Lower leg skin (tissue), 4 donors: ENCODE data around the gene ARMC2. TPM values are rescaled to one million over a fixed set of nuclear protein-coding genes. Genes with fewer than 3 reads are reported as not detected.

Source experiments
- DNase-seq, 2 donors: peaks; one replicate each; pipeline ENCODE4 v3.0.0-alpha.2; 2019; ENCODE audit warnings: low spot score in 2 of 2
- H3K4me3 ChIP-seq: fragments of 200-600 bp; sonication (generic); 2 replicates; pipeline ENCODE4 v1.5.1; 2017; ENCODE audit warnings: mild to moderate bottlenecking, low read depth; ENCODE audit not compliant: poor library complexity, severe bottlenecking
- POLR2A ChIP-seq, 2 donors: fragments of 450-650 bp; IDR thresholded peaks; one replicate each; pipeline ENCODE4 v1.6.1; 2016 to 2017; ENCODE audit warnings: antibody characterized with exemption in 2 of 2, mild to moderate bottlenecking in 1 of 2, moderate library complexity in 1 of 2
- WGBS, 2 donors: methylation state at CpG; one replicate each; pipeline ENCODE4 v1.1.5; 2018; 5-methylcytosine and 5-hydroxymethylcytosine counted together
- intact Hi-C: fragments of 100-400 bp; cut with DNase I; formaldehyde crosslinking; loops from one replicate; pipeline ENCODE4 v1.15.0; 2023; ENCODE audit warnings: low total_unique reads
- total RNA-seq, 4 donors: library from RNA; depleted of rRNA; stranded (reverse); fragments of >200 nt; gene quantifications; one replicate each; pipeline ENCODE4 v1.1.0, GENCODE V29; 2016
- TF ChIP-seq, protein P1 (sequence below), 3 donors: fragments of 450-650 bp; IDR thresholded peaks; one replicate each; pipeline ENCODE4 v1.5.1; 2016; ENCODE audit warnings: antibody characterized with exemption in 3 of 3, mild to moderate bottlenecking in 3 of 3, moderate library complexity in 2 of 3

ARMC2 gene
- total RNA-seq, 4 donors from 2014 or later = 0.34 to 2.0 (median 1.2) TPM

DNA sequence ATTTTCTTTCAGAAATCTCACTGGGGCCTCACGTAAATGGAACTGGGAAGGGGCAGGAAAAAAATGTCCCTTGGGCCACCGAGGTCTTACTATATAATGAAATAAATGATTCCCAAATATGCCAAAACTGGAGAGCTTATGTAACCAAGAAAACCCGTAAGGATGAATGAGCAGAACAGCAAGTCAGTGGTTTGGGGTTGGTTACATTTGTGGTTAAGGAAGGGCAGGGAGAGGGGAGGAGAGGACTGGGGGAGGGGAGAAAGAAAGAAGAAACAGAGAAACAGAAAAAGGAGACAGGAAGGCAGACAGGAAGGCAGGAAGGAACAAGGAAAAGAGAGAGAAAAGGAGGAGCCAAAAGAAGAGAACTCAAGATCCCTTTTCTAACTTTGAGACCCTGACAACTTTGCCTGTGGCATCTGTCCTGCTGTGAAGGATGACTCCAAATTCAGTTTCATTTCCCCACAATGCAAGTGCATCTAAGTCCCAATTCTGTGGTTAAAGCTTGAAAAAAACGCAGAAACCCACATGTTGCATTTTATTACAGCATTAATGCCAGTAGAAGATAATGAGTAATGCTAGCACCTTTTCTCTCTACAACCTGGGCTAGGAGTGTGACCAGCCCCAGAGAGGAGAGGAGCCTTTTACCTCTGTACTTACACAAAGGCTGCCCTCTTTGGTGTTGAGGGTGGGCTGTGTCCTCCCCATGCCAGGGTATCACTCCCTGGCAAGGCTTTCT is 10.8 kb upstream of the ARMC2 start:
- no peak for TF ChIP-seq POLR2A (IDR thresholded peaks at IDR 0.05)
- TF ChIP-seq, protein P1, sequence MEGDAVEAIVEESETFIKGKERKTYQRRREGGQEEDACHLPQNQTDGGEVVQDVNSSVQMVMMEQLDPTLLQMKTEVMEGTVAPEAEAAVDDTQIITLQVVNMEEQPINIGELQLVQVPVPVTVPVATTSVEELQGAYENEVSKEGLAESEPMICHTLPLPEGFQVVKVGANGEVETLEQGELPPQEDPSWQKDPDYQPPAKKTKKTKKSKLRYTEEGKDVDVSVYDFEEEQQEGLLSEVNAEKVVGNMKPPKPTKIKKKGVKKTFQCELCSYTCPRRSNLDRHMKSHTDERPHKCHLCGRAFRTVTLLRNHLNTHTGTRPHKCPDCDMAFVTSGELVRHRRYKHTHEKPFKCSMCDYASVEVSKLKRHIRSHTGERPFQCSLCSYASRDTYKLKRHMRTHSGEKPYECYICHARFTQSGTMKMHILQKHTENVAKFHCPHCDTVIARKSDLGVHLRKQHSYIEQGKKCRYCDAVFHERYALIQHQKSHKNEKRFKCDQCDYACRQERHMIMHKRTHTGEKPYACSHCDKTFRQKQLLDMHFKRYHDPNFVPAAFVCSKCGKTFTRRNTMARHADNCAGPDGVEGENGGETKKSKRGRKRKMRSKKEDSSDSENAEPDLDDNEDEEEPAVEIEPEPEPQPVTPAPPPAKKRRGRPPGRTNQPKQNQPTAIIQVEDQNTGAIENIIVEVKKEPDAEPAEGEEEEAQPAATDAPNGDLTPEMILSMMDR (IDR thresholded peaks at IDR 0.05) = no peak
- intact Hi-C loops = loop anchor here (5.0 kb wide), 1 partner anchor 295 kb away; no protein-coding TSS in a partner anchor
- DNase-seq = no peak
- H3K4me3 ChIP-seq = no peak overlapping the region
- WGBS, 2 donors = 64 to 68% methylated on average over 4 of the region's 4 CpGs

DNA sequence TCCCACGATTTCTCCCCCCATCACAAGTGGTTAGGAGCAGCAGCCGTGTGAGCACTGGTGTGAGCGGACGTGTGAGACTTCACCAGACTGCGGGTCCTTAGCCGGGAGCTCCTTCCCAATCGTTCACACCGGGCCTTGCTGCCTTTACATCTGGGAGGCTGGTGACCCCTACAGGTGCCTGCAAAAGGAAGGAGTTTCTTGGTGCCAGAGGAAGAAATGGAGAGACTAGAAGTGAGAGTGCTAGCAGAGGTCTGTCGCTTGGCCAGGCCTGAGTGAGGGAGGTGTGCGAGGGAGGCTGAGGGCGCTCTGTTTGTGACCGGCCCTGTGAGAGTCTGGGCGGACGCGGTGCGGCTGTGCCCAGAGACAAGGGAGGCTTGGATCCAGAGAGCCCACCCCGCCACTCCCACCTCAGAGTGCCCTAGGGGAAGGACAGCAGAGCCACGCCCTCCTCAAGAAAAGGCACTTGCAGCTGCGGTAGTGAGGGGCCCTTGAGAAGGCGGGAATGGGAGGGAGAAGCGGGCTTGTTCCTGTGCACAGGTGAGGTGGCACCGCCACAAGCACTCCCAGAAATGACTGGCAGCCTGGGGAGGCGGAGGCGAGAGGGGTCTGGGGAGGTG is 10.0 kb upstream of the ARMC2 start:
- DNase-seq = no peak
- TF ChIP-seq POLR2A (IDR thresholded peaks at IDR 0.05) = no peak
- TF ChIP-seq, protein P1 (IDR thresholded peaks at IDR 0.05) = no peak
- H3K4me3 ChIP-seq = no peak overlapping the region
- WGBS, 2 donors = 62 to 63% methylated on average over 20 to 24 of the region's 24 CpGs
- intact Hi-C loops = loop anchor here (5.0 kb wide), 1 partner anchor 296 kb away; no protein-coding TSS in a partner anchor

DNA sequence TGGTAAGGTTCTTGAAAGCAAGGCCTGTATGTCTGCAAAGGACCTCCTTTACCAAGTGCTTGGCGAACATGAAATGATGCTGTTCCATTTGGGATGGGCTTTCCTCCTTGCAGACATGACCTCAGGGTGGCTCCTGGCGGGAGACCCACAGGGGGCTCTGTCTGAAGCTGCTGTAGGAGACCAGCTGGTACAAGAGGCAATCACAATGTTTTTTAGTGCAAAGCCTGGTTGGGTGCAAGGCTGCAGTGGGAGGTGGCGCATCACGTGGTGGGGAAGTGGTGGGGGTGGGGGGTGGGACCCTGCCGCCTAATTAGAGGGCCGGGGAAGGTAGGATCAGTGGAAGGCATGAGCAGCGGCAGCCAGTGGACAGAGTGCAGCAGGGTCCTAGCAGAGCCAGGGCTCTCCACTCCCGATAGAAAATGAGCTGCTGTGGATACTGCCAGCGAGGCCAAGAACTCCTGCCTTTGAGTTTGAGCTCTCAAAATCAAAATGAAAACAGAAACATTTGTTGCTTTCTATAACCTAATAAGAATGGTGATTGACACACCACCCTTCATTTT is 9.1 kb upstream of the ARMC2 start:
- no peak for DNase-seq
- no peak overlapping the region for H3K4me3 ChIP-seq
- intact Hi-C loops = loop anchor here (5.0 kb wide), 1 partner anchor 297 kb away; no protein-coding TSS in a partner anchor
- 63 to 73% methylated on average over 9 of the region's 9 CpGs for WGBS, 2 donors
- TF ChIP-seq POLR2A (IDR thresholded peaks at IDR 0.05) = no peak
- TF ChIP-seq, protein P1 (IDR thresholded peaks at IDR 0.05) = no peak

GRCh38 chr6:108840919-108841318 is 7.3 kb upstream of the ARMC2 start:
- H3K4me3 ChIP-seq = no peak overlapping the region
- intact Hi-C loops = no loop called here
- TF ChIP-seq, protein P1 (IDR thresholded peaks at IDR 0.05) = no peak
- TF ChIP-seq POLR2A (IDR thresholded peaks at IDR 0.05) = no peak
- 85 to 88% methylated on average over 4 of the region's 4 CpGs for WGBS, 2 donors
- no peak for DNase-seq

DNA sequence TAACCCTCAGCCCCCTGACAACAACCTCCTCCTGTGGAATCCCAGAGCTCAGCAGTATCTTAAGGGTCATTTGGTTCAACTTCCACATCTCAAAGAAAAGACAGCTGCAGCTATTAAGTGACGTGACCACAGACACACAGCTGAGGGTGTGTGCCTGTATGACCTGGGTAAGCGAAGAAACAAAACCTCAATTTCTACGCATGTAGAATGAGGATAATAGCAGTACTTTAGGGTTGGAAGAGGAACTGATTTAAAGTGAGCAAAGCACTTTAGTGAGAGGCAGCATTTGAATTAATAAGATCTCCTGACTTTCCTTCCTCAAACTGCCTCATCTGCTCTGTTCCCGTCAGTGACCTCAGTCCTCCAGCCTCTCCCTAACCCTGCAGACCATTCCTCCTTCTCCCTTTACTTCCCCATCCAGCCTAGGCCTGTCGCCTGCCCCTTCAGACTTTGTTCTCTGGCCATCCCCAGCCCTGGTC is 6.8 kb upstream of the ARMC2 start:
- intact Hi-C loops = no loop called here
- DNase-seq = no peak
- WGBS, 2 donors = 81 to 89% methylated on average over 5 of the region's 5 CpGs
- H3K4me3 ChIP-seq = no peak overlapping the region
- TF ChIP-seq POLR2A (IDR thresholded peaks at IDR 0.05) = no peak
- TF ChIP-seq, protein P1 (IDR thresholded peaks at IDR 0.05) = no peak
